HG02970 (cell line): ENCODE results near the gene IL6.
"Not testable (repeated sequence)": the region's sequence is repeated elsewhere in the genome, so short reads cannot be mapped to it uniquely, and the experiment has no call there.

Source experiments
- ATAC-seq: cut with Tn5 transposase; IDR thresholded peaks from one replicate; pipeline ENCODE4 v1.9.1; 2021; ENCODE audit warnings: mild to moderate bottlenecking, moderate library complexity, moderate number of reproducible peaks; ENCODE audit not compliant: unreplicated experiment, low FRiP score

IL6 gene

DNA sequence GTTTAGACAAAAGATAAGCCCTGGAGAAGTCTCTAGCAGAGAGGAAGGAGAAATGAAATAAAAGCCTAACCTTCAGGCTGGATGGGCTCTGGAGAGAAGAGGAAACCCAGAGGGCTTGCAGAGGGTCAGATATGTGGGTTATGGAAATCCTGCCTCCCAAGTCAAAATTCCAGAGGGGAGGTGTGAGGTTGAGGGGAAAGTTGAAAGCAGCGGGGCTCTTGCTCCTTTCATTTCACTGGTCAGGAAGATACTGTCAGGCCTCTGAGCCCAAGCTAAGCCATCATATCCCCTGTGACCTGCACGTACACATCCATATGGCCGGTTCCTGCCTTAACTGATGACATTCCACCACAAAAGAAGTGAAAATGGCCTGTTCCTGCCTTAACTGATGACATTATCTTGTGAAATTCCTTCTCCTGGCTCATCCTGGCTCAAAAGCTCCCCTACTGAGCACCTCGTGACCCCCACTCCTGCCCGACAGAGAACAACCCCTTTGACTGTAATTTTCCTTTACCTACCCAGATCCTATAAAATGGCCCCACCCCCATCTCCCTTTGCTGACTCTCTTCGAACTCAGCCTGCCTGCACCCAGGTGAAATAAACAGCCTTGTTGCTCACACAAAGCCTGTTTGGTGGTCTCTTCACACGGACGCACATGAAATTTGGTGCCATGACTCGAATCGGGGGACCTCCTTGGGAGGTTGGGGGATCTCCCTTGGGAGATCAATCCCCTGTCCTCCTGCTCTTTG is 23.7 kb upstream of the IL6 start:
- ATAC-seq, result not testable (repeated sequence)

DNA sequence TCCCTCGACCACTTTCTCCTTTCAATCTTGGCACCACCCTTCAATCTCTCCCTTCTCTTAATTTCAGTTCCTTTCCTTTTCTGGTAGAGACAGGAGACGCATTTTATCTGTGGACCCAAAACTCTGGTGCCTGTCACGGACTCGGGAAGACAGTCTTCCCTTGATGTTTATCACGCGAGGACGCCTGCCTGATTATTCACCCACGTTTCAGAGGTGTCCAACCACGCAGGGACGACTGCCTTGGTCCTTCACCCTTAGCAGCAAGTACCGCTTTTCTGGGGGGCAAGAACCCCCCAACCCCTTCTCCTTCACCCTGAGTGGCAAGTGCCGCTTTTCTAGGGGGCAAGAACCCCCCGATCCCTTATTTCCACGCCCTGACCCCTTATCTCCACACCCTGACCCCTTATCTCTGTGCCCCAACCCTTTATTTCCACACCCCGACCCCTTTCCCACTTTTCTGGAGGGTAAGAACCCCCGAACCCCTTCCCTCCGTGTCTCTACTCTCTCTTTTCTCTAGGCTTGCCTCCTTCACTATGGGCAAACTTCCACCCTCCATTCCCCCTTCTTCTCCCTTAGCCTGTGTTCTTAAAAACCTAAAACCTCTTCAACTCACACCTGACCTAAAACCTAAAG is 22.9 kb upstream of the IL6 start:
- ATAC-seq, result not testable (repeated sequence)

DNA sequence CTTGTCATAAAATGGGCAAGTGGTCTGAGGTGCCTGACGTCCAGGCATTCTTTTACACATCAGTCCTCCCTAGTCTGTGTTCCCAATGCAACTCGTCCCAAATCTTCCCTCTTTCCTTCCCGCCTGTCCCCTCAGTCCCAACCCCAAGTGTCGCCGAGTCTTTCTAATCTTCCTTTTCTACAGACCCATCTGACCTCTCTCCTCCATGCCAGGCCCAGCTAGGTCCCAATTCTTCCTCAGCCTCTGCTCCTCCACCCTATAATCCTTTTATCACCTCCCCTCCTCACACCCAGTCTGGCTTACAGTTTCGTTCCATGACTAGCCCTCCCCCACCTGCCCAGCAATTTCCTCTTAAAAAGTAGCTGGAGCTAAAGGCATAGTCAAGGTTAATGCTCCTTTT is 22.3 kb upstream of the IL6 start:
- not testable (repeated sequence) for ATAC-seq

DNA sequence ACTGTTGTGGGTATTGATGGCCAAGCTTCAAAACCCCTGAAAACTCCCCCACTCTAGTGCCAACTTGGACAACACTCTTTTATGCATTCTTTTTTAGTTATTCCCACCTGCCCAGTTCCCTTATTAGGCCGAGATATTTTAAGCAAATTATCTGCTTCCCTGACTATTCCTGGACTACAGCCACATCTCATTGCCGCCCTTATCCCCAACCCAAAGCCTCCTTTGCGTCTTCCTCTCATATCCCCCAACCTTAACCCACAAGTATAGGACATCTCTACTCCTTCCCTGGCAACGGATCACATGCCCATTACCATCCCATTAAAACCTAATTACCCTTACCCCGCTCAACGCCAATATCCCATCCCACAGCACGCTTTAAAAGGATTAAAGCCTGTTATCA is 21.1 kb upstream of the IL6 start:
- not testable (repeated sequence) for ATAC-seq

DNA sequence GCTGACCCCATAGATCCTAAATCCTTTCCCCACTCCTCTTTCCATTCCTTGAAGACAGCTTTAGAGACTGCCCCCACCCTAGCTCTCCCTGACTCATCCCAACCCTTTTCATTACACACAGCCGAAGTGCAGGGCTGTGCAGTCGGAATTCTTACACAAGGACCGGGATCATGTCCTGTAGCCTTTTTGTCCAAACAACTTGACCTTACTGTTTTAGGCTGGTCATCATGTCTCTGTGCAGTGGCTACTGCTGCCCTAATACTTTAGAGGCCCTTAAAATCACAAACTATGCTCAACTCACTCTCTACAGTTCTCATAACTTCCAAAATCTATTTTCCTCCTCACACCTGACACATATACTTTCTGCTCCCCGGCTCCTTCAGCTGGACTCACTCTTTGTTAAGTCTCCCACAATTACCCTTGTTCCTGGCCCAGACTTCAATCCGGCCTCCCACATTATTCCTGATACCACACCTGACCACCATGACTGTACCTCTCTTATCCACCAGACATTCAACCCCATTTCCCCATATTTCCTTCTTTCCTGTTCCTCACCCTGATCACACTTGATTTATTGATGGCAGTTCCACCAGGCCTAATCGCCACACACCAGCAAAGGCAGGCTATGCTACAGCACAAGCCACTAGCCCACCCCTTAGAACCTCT is 19.8 kb upstream of the IL6 start:
- not testable (repeated sequence) for ATAC-seq

DNA sequence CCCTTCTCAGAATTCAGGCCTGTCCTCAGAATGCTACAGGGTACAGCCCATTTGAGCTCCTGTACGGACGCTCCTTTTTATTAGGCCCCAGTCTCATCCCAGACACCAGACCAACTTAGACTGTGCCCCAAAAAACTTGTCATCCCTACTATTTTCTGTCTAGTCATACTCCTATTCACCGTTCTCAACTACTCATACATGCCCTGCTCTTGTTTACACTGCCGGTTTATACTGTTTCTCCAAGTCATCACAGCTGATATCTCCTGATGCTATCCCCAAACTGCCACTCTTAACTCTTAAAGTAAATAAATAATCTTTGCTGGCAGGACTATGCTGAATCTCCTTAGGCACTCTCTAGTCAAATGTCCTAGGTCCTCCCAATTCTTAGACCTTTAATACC is 18.8 kb upstream of the IL6 start:
- not testable (repeated sequence) for ATAC-seq

DNA sequence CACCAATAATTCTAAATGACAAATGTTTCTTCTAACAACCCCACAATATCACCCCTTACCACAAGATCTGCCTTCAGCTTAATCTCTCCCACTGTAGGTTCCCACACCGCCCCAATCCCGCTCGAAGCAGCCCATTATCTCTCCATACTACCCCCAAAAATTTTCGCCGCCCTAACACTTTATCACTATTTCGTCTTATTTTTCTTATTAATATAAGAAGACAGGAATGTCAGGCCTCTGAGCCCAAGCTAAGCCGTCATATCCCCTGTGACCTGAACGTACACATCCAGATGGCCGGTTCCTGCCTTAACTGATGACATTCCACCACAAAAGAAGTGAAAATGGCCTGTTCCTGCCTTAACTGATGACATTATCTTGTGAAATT is 18.3 kb upstream of the IL6 start:
- not testable (repeated sequence) for ATAC-seq

DNA sequence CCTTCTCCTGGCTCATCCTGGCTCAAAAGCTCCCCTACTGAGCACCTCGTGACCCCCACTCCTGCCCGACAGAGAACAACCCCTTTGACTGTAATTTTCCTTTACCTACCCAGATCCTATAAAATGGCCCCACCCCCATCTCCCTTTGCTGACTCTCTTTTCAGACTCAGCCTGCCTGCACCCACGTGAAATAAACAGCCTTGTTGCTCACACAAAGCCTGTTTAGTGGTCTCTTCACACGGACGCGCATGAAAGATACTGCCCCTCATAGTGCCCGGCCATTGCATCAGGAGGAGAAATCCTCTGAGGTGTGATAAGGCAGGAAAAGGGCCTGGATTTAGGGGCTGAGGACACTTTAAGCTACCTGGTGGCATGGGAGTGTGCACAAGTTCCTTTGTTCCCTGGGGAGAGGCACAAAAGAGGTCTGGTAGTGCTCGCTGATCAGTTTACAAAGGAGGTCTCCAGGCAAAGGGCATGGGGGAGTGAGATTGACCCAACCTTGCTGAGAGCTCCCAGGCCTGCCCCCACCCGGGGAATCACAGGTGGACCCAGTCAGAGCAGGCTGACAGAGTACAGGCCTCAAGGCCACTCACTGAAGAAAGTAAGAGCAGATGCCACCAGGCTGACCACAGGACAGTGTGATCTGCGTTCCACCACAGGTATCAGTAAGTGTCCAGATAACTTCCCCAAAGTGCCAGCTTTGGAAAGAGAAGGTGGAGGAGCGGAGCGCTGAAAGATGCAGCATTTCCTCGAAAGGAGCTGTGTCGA is 17.8 kb upstream of the IL6 start:
- ATAC-seq, result not testable (repeated sequence)

DNA sequence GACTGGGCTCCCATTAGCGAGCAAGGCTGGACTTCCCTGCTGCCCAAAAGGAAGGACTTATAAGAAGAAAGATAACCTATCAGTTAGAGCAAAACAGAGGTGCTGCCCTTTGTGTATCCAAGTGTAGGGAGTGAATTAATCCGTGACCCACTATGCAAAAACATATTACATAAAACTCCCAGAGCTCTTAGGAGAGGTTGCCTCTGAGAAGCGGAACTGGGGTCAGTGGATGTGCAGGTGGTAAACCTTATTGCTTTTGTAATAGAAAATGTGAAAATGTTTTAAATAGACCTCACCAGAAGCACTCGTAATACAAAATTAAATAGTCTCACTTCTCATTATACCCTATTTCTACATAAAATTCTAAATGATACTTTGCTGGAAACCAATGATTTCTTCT is 17.1 kb upstream of the IL6 start:
- no peak for ATAC-seq

DNA sequence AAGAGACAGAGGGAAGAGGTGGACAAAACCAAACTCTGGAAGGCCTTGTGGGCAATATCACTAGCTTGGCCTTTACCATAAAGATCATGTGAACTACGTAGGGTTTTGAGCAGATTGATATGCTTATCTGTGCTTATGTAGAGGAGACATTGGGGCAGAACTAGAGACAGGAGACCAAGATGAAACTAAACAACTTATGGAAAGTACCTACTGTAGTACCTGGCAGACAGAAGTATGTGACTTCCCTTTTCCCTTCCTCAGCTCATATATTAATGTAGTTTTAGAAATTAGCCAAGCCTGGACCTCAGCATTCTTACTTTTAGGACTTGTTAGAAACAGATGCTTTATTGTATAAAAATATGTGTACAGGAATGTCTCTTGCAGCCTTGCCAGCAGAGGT is 14.0 kb upstream of the IL6 start:
- no peak for ATAC-seq

DNA sequence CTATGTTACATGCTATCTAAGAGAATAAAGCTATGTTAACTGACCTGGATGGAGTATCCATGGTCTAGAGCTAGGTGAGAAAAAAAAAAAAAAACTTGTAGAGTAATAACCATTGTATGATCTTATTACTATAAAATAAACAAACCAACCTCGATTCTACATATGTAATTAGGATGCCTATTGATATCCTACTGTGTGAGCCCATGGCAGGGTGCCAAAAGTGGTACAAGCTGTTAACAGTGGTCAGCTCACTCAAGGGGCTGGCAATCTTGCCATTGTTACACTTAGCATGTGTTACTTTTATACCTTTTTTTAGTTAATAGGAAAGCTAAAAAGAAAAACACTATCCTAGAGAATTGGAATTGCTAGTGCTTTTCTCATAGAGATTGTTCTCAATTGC is 13.5 kb upstream of the IL6 start:
- ATAC-seq, result no peak

DNA sequence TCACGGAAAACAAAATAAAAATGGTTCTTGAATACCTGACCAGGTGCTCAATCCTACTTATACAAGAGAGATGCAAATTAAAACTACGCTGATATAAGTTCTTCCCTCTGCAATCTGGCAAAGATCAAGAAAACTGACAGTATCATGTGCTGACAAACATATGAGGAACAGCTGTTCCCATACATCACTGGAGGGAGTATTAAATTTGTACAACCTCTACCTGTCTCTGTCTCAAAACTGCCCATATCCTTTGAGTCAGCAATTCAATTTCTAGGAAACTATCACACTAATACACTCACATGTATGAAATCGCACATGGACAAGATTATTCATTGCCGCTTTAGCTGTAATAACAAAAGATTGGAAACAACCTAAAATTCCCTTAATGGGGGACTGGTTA is 11.0 kb upstream of the IL6 start:
- ATAC-seq, result no peak

DNA sequence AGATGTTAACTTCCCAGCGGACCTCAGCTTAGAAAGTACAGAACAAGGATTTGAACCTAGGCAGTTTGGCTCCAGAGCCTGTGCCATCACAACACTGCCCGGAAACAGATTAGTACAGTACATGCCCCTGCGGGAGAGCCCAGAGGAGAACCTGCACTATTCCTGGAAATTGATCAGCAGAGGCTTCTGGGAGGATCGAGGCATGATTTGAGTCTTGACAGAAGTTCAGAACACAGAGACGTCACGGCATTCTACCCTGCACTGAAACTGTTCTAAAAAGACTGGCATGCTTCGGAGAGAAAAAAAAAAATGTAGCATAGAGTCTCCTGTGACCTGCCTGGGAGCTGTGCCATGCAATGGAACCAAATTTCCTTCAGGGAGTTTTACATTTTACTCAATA is 9.2 kb upstream of the IL6 start:
- ATAC-seq, result no peak

DNA sequence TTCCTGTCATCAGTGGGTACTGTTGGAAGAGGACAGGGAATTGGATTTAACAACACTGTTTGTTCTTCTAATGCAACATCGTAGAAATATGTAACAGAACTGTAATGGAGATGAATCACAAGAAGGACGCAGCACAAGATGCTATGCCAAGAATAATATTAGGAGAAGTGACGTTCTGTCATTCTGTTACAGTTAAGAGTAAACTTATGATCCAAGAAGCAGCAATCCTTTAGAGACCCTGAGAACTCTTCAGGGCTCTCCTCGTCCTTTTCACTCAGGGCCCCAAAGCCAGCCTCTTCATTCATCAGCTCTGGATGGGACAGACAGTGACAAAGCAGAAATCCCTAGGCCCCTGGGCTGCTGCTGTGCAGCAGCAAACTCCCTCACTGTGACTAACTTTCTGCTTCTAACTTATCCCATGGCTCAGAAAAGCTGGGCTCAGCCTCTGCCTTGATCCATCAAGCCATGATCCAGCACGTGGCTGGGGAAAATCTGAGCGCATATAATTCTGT is 8.7 kb upstream of the IL6 start:
- ATAC-seq, result no peak

DNA sequence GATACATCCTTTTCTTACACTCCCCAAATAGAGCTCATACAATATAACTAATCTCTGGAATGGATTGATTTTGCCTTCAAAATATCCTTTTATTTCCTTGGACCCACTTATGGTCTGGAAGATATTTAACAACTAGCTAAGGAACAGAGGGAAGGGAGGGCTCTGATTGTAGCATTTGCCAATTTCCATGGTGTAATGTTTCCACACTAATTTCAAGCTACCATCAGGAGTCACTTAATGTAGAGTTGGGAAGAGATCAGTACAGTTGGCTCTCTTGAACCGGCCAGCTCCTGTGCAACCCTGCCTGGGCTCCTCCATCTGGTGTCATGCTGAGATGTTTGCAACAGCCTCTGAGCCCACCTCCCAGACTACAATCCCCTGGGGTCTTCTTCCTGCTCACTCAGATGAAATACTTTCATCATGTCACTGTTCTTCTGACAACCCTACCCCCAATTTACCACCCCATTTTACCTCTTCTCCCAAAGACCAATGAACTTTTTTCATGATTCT is 8.0 kb upstream of the IL6 start:
- no peak for ATAC-seq

DNA sequence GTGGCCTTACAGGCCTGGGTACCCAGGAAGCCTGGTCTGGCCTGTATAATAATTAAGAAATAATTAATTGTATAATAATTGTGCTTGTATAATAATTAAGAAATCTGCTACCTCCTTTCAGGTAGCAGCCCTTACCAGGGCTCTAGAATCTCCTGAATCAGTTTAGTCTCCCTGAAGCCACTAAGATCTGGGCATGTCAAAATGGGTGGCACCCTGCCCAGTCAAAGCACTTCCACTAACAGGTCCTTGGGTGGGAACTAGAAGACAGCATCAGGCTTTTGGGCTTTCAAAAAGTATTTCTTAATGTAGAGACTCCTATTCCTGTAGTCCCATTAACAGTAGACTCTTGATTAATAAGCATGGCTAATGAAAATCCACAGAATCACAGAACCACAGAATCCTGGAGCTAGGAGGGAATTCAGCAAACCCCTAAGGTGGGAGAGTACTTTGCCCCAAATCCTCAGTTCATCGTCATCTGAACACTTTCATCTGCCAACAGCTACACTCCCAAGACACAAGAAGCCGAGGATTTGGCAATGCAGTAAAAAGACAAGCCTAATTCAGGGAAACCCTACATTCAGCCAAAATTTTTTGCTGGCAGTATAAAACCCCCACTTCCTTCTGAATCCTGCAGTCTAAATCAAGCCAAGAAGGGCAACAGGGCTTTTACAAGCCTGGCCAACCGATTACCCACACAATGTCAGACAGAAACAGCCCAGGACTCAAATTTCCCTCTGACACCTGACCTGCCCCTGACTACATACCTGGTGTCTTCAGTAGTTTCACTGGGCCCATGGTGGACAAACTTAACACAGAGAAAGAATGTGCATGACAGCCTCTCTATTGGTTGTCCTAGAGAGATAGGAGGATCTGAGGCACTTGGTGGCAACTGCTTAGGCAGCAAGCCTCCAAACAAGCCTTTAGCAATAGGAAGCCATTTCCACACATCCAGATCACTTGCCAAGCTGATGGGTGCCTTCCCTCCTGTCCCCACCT is 5.9 kb upstream of the IL6 start:
- ATAC-seq, result no peak

DNA sequence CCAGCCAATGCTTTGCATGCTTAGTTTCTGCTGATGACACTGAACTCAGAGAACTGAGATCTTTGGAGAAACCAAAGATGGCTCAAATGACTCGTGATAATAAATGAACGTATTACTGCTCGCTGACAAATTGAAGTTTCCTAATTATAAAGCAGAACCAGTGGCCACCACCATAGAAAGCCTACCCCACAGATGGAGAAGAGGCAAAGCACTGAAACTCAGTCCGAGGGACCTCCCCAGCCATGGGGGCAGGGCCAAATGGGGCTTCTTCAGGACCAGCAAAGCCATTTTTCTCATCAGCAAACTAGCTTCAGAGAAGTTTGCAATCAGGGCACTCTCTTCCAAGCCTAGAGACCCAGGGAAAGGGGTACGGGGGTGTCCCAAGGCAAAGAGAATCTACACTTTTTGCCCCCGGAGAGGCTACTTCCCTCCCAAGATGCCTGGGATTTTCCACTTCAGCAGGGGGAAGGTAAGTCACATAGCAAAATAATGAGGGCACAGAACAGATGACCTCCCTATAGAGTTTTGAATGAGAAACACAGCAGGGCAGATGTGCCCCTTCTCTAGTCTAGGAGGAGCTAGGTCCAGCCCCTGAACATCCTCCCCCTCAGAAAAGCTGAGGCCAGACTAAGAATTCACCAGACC is 4.3 kb upstream of the IL6 start:
- ATAC-seq, result no peak

DNA sequence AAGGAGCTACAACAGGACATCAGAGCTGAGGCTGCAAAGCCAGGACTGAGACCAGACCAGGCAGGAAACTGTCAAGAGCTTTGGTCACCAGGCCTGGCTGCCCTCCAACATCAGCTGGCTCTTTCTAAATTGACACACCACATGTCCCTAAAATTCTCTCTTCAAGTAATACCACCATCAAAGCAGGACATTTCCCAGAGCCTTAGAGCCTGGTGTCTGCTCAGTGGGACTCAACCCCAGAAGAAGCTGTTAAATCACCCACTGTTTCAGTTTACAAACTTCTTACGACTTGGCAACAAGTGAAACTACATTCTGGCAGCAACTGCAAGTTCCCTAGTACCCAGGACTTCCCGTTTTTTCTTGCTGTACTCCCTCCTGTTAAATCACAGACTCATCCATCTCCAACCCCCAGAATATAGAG is 3.8 kb upstream of the IL6 start:
- no peak for ATAC-seq

DNA sequence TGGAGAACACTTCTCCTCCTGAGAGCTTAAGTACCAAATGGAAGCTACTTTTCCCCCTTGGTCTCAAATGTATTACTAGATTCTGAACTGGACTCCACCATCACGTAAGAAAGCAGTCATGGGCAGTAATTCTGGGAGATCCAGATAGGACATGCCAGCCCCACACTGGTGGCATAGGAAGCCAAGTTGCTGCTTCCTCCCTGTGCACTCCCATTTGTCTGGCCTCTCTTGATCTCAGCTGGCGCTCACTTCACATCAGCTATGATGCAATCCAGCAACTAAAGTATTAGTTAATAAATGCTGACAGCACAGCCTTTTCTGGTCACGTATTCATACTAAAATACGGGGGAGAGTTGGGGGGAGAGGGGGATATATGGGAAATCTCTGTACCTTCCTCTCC is 3.4 kb upstream of the IL6 start:
- no peak for ATAC-seq
